Heart right ventricle (tissue), 16 donors: Measurements from ENCODE around the gene PBRM1. TPM values are rescaled to one million over a fixed set of nuclear protein-coding genes. Genes with fewer than 3 reads are reported as not detected.

Experiments used
- ATAC-seq, 8 donors: fragments of 200-7000 bp; cut with Tn5 transposase; one replicate each; pipeline ENCODE4 v1.9.1; 2020; ENCODE audit warnings: mild to moderate bottlenecking in 8 of 8, moderate library complexity in 8 of 8, moderate number of reproducible peaks in 1 of 8
- DNase-seq, 2 donors: peaks; one replicate each; pipeline ENCODE4 v3.0.0-alpha.2; 2020
- H3K27ac ChIP-seq, 10 donors: fragments of 200-600 bp; sonication (generic) in 2 of 10; one replicate each; pipeline versions ENCODE4 v1.5.0 to v1.8.0; 2020 to 2022; ENCODE audit warnings: mild to moderate bottlenecking in 3 of 10
- H3K27me3 ChIP-seq, 7 donors: fragments of 200-600 bp; one replicate each; pipeline ENCODE4 v1.8.0; 2021 to 2022; ENCODE audit warnings: mild to moderate bottlenecking in 2 of 7
- H3K36me3 ChIP-seq, 9 donors: fragments of 200-600 bp; sonication (generic) in 1 of 9; one replicate each; pipeline versions ENCODE4 v1.5.0 to v1.8.0; 2020 to 2022; ENCODE audit warnings: mild to moderate bottlenecking in 2 of 9
- H3K4me1 ChIP-seq, 9 donors: fragments of 200-600 bp; sonication (generic) in 1 of 9; one replicate each; pipeline versions ENCODE4 v1.5.0 to v1.8.0; 2020 to 2022; ENCODE audit warnings: mild to moderate bottlenecking in 4 of 9
- H3K4me3 ChIP-seq, 10 donors: fragments of 200-600 bp; sonication (generic) in 2 of 10; one replicate each; pipeline versions ENCODE4 v1.5.0 to v1.8.0; 2020 to 2022; ENCODE audit warnings: mild to moderate bottlenecking in 7 of 10, moderate library complexity in 2 of 10
- H3K9me3 ChIP-seq, 11 donors: fragments of 200-600 bp in 10 of 11; sonication (generic) in 2 of 11; one replicate each; pipeline versions ENCODE4 v1.5.0 to v1.8.0; 2013 to 2022; ENCODE audit warnings: mild to moderate bottlenecking in 2 of 11, control low read depth in 1 of 11, moderate library complexity in 1 of 11
- WGBS, 2 donors: extraction: QIAGEN DNeasy Blood & Tissue Kit; methylation state at CpG; one replicate each; pipeline ENCODE4 v1.1.7; 2013; ENCODE audit warnings: inconsistent platforms in 1 of 2; 5-methylcytosine and 5-hydroxymethylcytosine counted together
- intact Hi-C, 10 donors: fragments of 100-400 bp; cut with DNase I; formaldehyde crosslinking; loops; one replicate each; pipeline versions ENCODE4 v1.11.1 to v1.14.2; 2022
- polyA plus RNA-seq, 2 donors: library from polyadenylated mRNA; stranded (reverse); fragments of 200-250 nt; gene quantifications; one replicate each; pipeline ENCODE4 v1.2.3, GENCODE V29; 2013
- total RNA-seq, 10 donors: library from RNA; stranded (reverse); fragmentation: NEBNext Ultra II Directional in 3 of 10; extraction: Animal tissue kit (Norgen Biotek cat#: 25700) in 3 of 10; gene quantifications; one replicate each; pipeline versions ENCODE4 v1.2.1 to v1.2.4, GENCODE V29; 2021 to 2023
- TF ChIP-seq, protein P1 (sequence below), 9 donors: fragments of 200-600 bp; sonication (generic) in 2 of 9; IDR thresholded peaks; one replicate each; pipeline versions ENCODE4 v1.5.0 to v1.8.0; 2021 to 2022; ENCODE audit warnings: antibody characterized with exemption in 9 of 9, mild to moderate bottlenecking in 5 of 9, moderate library complexity in 1 of 9
- donor health status: Arrhythmogenic right ventricular cardiomyopathy.
- donor health status: ischemic (EF 13 %, LVEDD 7.1; RV severe dilation, severe dysfunction).
- donor health status: healthy with polysubstance abuse.
- donor health status: DM: no; HTN: yes; CAD: no.
- donor health status: DM: no; HTN: no; CAD: no.
- donor health status: ischemic (EF 25% LVEDD 6.9; RV normal size, moderate dysfunction).
- donor health status: ischemic (EF 25% LVEDD 5.7; RV mildly dilated, moderate dysfunction).
- donor health status: healthy.
- donor health status: DM: yes; HTN: yes; CAD: no.
- donor health status: Ischemic cardiomyopathy.
- donor health status: ischemic (EF 35%, LVEDD 5.7; RV mildly dilated, moderate dysfunction).
- donor health status: nonischemic (EF 11% LVEDD 7.7; RV severe dilation, severe dysfunction).
- donor health status: DM: yes; HTN: yes; CAD: no.
- donor health status: PGD.
- donor health status: ischemic (EF 29% LVEDD 5.4; RV normal size, mild dysfunction).
- donor health status: nonischemic (EF 23%, LVEDD 6.1; RV moderate dilation, normal function).

Gene PBRM1
- total and polyA plus RNA-seq, 12 donors: 6.0 to 63.9 (median 50.8) TPM

DNA sequence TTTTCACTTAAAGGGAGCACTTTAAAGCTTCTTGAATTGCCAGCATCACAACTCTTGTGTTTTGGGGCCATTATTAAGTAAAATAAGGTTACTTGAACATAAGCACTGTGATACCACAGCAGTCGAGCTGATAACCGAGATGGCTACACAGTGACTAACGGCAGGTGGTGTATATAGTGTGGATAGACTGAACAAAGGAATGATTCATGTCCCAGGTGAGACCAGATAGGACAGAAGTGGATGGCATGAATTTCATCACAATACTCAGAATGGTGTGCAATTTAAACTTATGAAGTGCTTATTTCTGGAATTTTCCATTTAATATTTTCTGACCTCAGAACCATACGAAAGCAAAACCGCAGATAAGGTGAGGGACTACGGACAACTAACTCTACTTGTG, 40.2 kb downstream of the PBRM1 start:
- 94 to 96% methylated on average over 6 of the region's 6 CpGs for WGBS, 2 donors
- peaks cover 0 to 100% (median 74%) of the 10 kb centered on the region in 9 donors for H3K36me3 ChIP-seq
- no peak overlapping the region for H3K27ac ChIP-seq
- DNase-seq (no peak), ATAC-seq (no peak)
- no peaks in the 10 kb centered on the region for H3K27me3 ChIP-seq
- H3K4me3 ChIP-seq: no peak overlapping the region
- H3K9me3 ChIP-seq: no peaks in the 10 kb centered on the region
- TF ChIP-seq, protein P1, sequence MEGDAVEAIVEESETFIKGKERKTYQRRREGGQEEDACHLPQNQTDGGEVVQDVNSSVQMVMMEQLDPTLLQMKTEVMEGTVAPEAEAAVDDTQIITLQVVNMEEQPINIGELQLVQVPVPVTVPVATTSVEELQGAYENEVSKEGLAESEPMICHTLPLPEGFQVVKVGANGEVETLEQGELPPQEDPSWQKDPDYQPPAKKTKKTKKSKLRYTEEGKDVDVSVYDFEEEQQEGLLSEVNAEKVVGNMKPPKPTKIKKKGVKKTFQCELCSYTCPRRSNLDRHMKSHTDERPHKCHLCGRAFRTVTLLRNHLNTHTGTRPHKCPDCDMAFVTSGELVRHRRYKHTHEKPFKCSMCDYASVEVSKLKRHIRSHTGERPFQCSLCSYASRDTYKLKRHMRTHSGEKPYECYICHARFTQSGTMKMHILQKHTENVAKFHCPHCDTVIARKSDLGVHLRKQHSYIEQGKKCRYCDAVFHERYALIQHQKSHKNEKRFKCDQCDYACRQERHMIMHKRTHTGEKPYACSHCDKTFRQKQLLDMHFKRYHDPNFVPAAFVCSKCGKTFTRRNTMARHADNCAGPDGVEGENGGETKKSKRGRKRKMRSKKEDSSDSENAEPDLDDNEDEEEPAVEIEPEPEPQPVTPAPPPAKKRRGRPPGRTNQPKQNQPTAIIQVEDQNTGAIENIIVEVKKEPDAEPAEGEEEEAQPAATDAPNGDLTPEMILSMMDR (IDR thresholded peaks at IDR 0.05): no peak
- H3K4me1 ChIP-seq: peaks cover 0 to 7% (median 0%) of the 10 kb centered on the region in 9 donors
- intact Hi-C loops: no loop called here

DNA sequence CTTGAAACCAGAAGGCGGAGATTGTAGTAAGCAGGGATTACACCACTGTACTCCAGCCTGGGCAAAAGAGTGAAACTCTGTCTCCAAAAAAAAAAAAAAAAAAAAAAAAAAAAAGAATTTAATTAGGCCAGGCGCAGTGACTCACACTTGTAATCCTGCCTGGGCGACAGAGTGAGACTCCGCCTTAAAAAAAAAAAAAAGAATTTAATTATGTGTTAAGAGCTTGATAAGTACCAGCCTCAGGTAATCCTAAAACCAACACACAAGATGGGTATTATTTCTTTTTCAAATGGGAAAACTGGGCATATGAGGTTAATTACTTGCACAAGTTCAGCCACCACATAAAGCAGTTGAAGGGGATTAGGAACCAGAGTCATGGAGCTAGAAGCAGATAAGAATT, 49.0 kb downstream of the PBRM1 start:
- Histone ChIP-seq H3K27me3 (no peaks in the 10 kb centered on the region), H3K9me3 (no peaks in the 10 kb centered on the region), H3K4me3 (no peak overlapping the region), H3K4me1 (no peaks in the 10 kb centered on the region), H3K36me3 (peaks cover 0 to 100% (median 71%) of the 10 kb centered on the region in 9 donors), H3K27ac (no peak overlapping the region)
- intact Hi-C loops: no loop called here
- WGBS, 2 donors: 88% methylated on average over 4 of the region's 4 CpGs
- TF ChIP-seq, protein P1 (IDR thresholded peaks at IDR 0.05): no peak
- DNase-seq: no peak
- no peak for ATAC-seq

DNA sequence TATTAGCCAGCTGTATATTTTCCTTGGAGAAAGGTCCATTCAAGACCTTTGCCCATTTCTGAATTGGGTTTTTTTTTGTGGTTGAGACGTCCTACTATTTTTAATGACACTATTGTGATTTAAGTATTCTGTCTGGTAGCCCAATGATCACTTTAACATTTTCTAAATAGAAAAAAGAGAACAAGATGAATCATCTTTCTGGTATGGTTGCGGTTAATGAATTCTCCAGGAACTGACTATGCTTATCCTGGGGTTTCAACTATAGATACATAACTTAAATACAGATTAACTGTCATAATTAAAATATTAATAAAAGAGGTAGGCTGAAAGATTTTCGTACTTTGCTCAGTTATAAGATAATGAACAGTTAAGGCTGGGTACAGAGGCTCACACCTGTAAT, 51.9 kb downstream of the PBRM1 start:
- intact Hi-C loops: no loop called here
- TF ChIP-seq, protein P1 (IDR thresholded peaks at IDR 0.05): no peak
- H3K36me3 ChIP-seq: peaks cover 0 to 100% (median 57%) of the 10 kb centered on the region in 9 donors

DNA sequence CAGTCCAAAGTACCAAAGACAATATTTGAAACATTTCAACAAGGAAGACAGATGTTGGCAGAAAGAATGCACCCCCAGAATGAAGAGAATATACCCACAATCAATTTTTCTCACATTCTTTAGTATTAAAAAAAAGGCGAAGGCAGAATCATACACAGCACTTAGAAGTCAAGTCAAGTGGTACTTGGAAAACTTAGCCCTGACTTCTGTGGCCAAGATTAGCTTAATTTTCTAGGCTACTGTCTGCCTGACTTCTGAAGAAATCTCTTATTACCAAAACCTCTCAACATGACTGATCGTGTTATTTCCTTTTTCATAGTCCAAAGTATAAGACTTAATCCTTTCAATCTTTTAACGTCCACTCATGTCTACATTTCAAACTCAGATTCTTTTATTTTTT, 60.7 kb downstream of the PBRM1 start:
- DNase-seq (no peak), ATAC-seq (no peak)
- no peaks in the 10 kb centered on the region for H3K4me1 ChIP-seq
- H3K9me3 ChIP-seq: no peaks in the 10 kb centered on the region
- no peak overlapping the region for H3K27ac ChIP-seq
- H3K36me3 ChIP-seq: peaks cover 0 to 97% (median 40%) of the 10 kb centered on the region in 9 donors
- no peaks in the 10 kb centered on the region for H3K27me3 ChIP-seq
- TF ChIP-seq, protein P1 (IDR thresholded peaks at IDR 0.05): no peak
- H3K4me3 ChIP-seq: no peak overlapping the region
- intact Hi-C loops: no loop called here
- WGBS, 2 donors: 94 to 95% methylated on average over 3 of the region's 3 CpGs

More for the DNA sequence above, 51.9 kb downstream of the PBRM1 start:
- DNase-seq (no peak), ATAC-seq (no peak)
- Histone ChIP-seq H3K27me3 (no peaks in the 10 kb centered on the region), H3K27ac (no peak overlapping the region), H3K4me3 (no peak overlapping the region), H3K4me1 (no peaks in the 10 kb centered on the region), H3K9me3 (no peaks in the 10 kb centered on the region)
- WGBS, 2 donors: 96% methylated on average over 3 of the region's 3 CpGs
